Sigmoid colon (tissue), 7 donors: ENCODE results near the gene EYA3. TPM values are rescaled to one million over a fixed set of nuclear protein-coding genes. Genes with fewer than 3 reads are reported as not detected.

Experiments used
- DNase-seq: peaks from one replicate; pipeline ENCODE4 v3.0.0-alpha.2; 2019
- H3K27ac ChIP-seq, 4 donors: fragments of 200-600 bp; sonication (generic); one replicate each; pipeline ENCODE4 v1.5.1; 2016 to 2019; ENCODE audit warnings: mild to moderate bottlenecking in 1 of 4
- H3K27me3 ChIP-seq, 3 donors: fragments of 200-600 bp; sonication (generic); one replicate each; pipeline ENCODE4 v1.5.1; 2019; ENCODE audit warnings: mild to moderate bottlenecking in 1 of 3
- H3K36me3 ChIP-seq, 4 donors: fragments of 200-600 bp; sonication (generic); one replicate each; pipeline ENCODE4 v1.5.1; 2016 to 2019
- H3K4me1 ChIP-seq, 4 donors: fragments of 200-600 bp; sonication (generic); one replicate each; pipeline ENCODE4 v1.5.1; 2017 to 2019
- H3K4me3 ChIP-seq, 4 donors: fragments of 200-600 bp; sonication (generic); one replicate each; pipeline ENCODE4 v1.5.1; 2017 to 2019; ENCODE audit warnings: mild to moderate bottlenecking in 2 of 4, moderate library complexity in 1 of 4
- H3K9me3 ChIP-seq, 4 donors: fragments of 200-600 bp in 3 of 4; sonication (generic) in 3 of 4; one replicate each; pipeline versions ENCODE4 v1.5.1 to v1.6.1; 2013 to 2019
- CTCF ChIP-seq, 4 experiments: fragments of 450-650 bp in 3 of 4; fragments of 200-600 bp in 1 of 4; IDR thresholded peaks; one replicate each; pipeline ENCODE4 v1.5.1; 2016 to 2019; ENCODE audit warnings: antibody characterized with exemption in 4 of 4, mild to moderate bottlenecking in 3 of 4, moderate library complexity in 2 of 4
- EP300 ChIP-seq, 4 donors: sonication (generic); formaldehyde crosslinking; IDR thresholded peaks; one replicate each; pipeline ENCODE4 v1.6.1; 2017; ENCODE audit warnings: antibody characterized with exemption in 4 of 4
- POLR2A ChIP-seq, 2 donors: fragments of 450-650 bp; IDR thresholded peaks; one replicate each; pipeline ENCODE4 v1.6.1; 2016; ENCODE audit warnings: antibody characterized with exemption in 2 of 2, mild to moderate bottlenecking in 2 of 2, moderate library complexity in 2 of 2
- POLR2AphosphoS5 ChIP-seq, 4 donors: sonication (generic); formaldehyde crosslinking; IDR thresholded peaks; one replicate each; pipeline ENCODE4 v1.6.1; 2017; ENCODE audit warnings: antibody characterized with exemption in 4 of 4
- WGBS, 2 donors: extraction: QIAGEN DNeasy Blood & Tissue Kit; methylation state at CpG; one replicate each; pipeline ENCODE4 v1.1.7; 2013; 5-methylcytosine and 5-hydroxymethylcytosine counted together
- intact Hi-C: fragments of 100-400 bp; cut with DNase I; formaldehyde crosslinking; loops from one replicate; pipeline ENCODE4 v1.15.1; 2023
- polyA plus RNA-seq, 3 donors: library from polyadenylated mRNA; stranded (reverse); fragments of 200-250 nt; gene quantifications; one replicate each; pipeline ENCODE4 v1.2.3, GENCODE V29; 2013
- total RNA-seq, 4 donors: library from RNA; depleted of rRNA; stranded (reverse); fragments of >200 nt; gene quantifications; one replicate each; pipeline ENCODE4 v1.1.0, GENCODE V29; 2016
- donor health status: healthy with polysubstance abuse.
- donor health status: Bipolar disorder and iron deficiency.
- donor health status: healthy.

EYA3 gene
- total and polyA plus RNA-seq, 7 donors = 2.4 to 10.0 (median 7.9) TPM

GRCh38 chr1:27956761-27957160 lies 131.6 kb downstream of the EYA3 start:
- no peaks in the 10 kb centered on the region for H3K27me3 ChIP-seq
- intact Hi-C loops = no loop called here
- H3K4me3 ChIP-seq = no peak overlapping the region
- TF ChIP-seq POLR2A (IDR thresholded peaks at IDR 0.05) (no peak), EP300 (IDR thresholded peaks at IDR 0.05) (no peak), POLR2AphosphoS5 (IDR thresholded peaks at IDR 0.05) (no peak), CTCF (IDR thresholded peaks at IDR 0.05) (no peak)
- peaks cover 0 to 26% (median 22%) of the 10 kb centered on the region in 4 donors for H3K4me1 ChIP-seq
- no peaks in the 10 kb centered on the region for H3K36me3 ChIP-seq
- H3K27ac ChIP-seq = no peak overlapping the region
- no peaks in the 10 kb centered on the region for H3K9me3 ChIP-seq
- DNase-seq = no peak
- WGBS, 2 donors = 84 to 89% methylated on average over 6 of the region's 6 CpGs

- no peak overlapping the region for H3K4me3 ChIP-seq
- no peaks in the 10 kb centered on the region for H3K27me3 ChIP-seq
- intact Hi-C loops = no loop called here
- TF ChIP-seq POLR2A (IDR thresholded peaks at IDR 0.05) = no peak
- TF ChIP-seq EP300 (IDR thresholded peaks at IDR 0.05) = no peak
- no peak for TF ChIP-seq POLR2AphosphoS5 (IDR thresholded peaks at IDR 0.05)
- no peak for TF ChIP-seq CTCF (IDR thresholded peaks at IDR 0.05)
- peaks cover 0 to 11% (median 7%) of the 10 kb centered on the region in 4 donors for H3K4me1 ChIP-seq
- H3K27ac ChIP-seq = no peak overlapping the region
- no peaks in the 10 kb centered on the region for H3K36me3 ChIP-seq
- DNase-seq = no peak
- no peaks in the 10 kb centered on the region for H3K9me3 ChIP-seq
- 93% methylated on average over 6 of the region's 6 CpGs for WGBS, 2 donors
These were observed 133.3 kb downstream of the EYA3 start for GRCh38 chr1:27955076-27955475.

GRCh38 chr1:27954186-27954585 lies 134.2 kb downstream of the EYA3 start:
- Histone ChIP-seq H3K27ac (no peak overlapping the region), H3K9me3 (no peaks in the 10 kb centered on the region), H3K4me1 (peaks cover 0 to 5% (median 4%) of the 10 kb centered on the region in 4 donors), H3K36me3 (no peaks in the 10 kb centered on the region), H3K4me3 (no peak overlapping the region), H3K27me3 (no peaks in the 10 kb centered on the region)
- intact Hi-C loops = no loop called here
- no peak for DNase-seq
- 94 to 96% methylated on average over 10 of the region's 10 CpGs for WGBS, 2 donors
- TF ChIP-seq CTCF (IDR thresholded peaks at IDR 0.05) (no peak), POLR2A (IDR thresholded peaks at IDR 0.05) (no peak), EP300 (IDR thresholded peaks at IDR 0.05) (no peak), POLR2AphosphoS5 (IDR thresholded peaks at IDR 0.05) (no peak)

- Histone ChIP-seq H3K27me3 (no peaks in the 10 kb centered on the region), H3K27ac (no peak overlapping the region), H3K9me3 (no peaks in the 10 kb centered on the region), H3K4me3 (no peak overlapping the region), H3K4me1 (no peaks in the 10 kb centered on the region), H3K36me3 (no peaks in the 10 kb centered on the region)
- no peak for TF ChIP-seq POLR2A (IDR thresholded peaks at IDR 0.05)
- TF ChIP-seq CTCF (IDR thresholded peaks at IDR 0.05) = no peak
- TF ChIP-seq POLR2AphosphoS5 (IDR thresholded peaks at IDR 0.05) = no peak
- no peak for TF ChIP-seq EP300 (IDR thresholded peaks at IDR 0.05)
- 15 to 66% methylated on average over 3 of the region's 3 CpGs for WGBS, 2 donors
- no peak for DNase-seq
- intact Hi-C loops = no loop called here
These were observed 136.3 kb downstream of the EYA3 start for GRCh38 chr1:27952147-27952546.

- Histone ChIP-seq H3K4me1 (no peaks in the 10 kb centered on the region), H3K4me3 (no peak overlapping the region), H3K27ac (no peak overlapping the region), H3K27me3 (no peaks in the 10 kb centered on the region), H3K36me3 (no peaks in the 10 kb centered on the region), H3K9me3 (no peaks in the 10 kb centered on the region)
- DNase-seq = no peak
- intact Hi-C loops = no loop called here
- TF ChIP-seq POLR2A (IDR thresholded peaks at IDR 0.05) (no peak), EP300 (IDR thresholded peaks at IDR 0.05) (no peak), POLR2AphosphoS5 (IDR thresholded peaks at IDR 0.05) (no peak), CTCF (IDR thresholded peaks at IDR 0.05) (no peak)
- 55 to 78% methylated on average over 3 of the region's 3 CpGs for WGBS, 2 donors
These were observed 137.0 kb downstream of the EYA3 start for GRCh38 chr1:27951396-27951795.
